Measurements from ENCODE around the gene FCHO1. TPM values are rescaled to one million over a fixed set of nuclear protein-coding genes. Genes with fewer than 3 reads are reported as not detected.

FCHO1 gene
- total RNA-seq, 4 donors from 2014 or later: 0.60 to 26.9 (median 3.8) TPM

DNA sequence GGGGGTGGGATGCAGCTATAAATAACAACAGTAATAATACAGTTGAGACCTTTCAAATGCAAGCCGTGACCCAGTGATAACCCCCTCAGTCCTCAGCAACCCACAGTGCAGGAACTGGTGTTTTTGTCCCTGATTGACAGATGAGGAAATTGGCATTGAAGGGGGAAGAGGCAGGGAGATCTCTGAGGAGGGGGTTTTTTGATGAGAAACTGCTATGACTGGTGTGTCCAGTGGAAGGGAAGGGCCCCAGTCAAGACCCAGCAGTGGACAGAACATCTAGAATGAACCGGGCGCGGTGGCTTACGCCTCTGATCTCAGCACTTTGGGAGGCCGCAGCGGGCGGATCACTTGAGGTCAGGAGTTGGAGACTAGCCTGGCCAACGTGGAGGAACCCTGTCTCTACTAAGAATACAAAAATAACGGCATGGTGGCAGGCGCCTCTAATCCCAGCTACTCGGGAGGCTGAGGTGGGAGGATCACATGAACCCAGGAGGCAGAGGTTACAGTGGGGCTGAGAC is 30.1 kb upstream of the FCHO1 start:
- no peak for DNase-seq
- Histone ChIP-seq H3K36me3 (peaks cover 0 to 19% (median 4%) of the 10 kb centered on the region in 4 donors), H3K4me1 (peaks cover 19 to 46% (median 38%) of the 10 kb centered on the region in 4 donors), H3K27ac (peak overlapping the region in 2 of 4 donors; percentile 6 to 72), H3K4me3 (no peak overlapping the region), H3K27me3 (no peaks in the 10 kb centered on the region), H3K9me3 (no peaks in the 10 kb centered on the region)
- intact Hi-C loops (cut with DNase I; ENCODE audit: low total_unique reads) (no loop called here), in situ Hi-C loops (cut with MboI; ENCODE audit: low pct_ligation_motif_present in 1 of 4, low pct_unique_long_range_greater_than_20kb in 1 of 4, low sequenced_read_pairs in 3 of 4) (loop anchor here in 1 of 4 donors (25.0 kb wide), 1 partner anchor 141 kb away; the partner anchor contains the start of genes RPL18A and SLC5A5)
- WGBS, 2 donors (ENCODE audit: low coverage in 1 of 2): 72 to 81% methylated on average over 11 to 12 of the region's 12 CpGs
- no peak for TF ChIP-seq POLR2AphosphoS5 (IDR thresholded peaks at IDR 0.05)
- no peak for TF ChIP-seq POLR2A (IDR thresholded peaks at IDR 0.05)
- TF ChIP-seq, protein P1, sequence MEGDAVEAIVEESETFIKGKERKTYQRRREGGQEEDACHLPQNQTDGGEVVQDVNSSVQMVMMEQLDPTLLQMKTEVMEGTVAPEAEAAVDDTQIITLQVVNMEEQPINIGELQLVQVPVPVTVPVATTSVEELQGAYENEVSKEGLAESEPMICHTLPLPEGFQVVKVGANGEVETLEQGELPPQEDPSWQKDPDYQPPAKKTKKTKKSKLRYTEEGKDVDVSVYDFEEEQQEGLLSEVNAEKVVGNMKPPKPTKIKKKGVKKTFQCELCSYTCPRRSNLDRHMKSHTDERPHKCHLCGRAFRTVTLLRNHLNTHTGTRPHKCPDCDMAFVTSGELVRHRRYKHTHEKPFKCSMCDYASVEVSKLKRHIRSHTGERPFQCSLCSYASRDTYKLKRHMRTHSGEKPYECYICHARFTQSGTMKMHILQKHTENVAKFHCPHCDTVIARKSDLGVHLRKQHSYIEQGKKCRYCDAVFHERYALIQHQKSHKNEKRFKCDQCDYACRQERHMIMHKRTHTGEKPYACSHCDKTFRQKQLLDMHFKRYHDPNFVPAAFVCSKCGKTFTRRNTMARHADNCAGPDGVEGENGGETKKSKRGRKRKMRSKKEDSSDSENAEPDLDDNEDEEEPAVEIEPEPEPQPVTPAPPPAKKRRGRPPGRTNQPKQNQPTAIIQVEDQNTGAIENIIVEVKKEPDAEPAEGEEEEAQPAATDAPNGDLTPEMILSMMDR (IDR thresholded peaks at IDR 0.05): no peak
- no peak for TF ChIP-seq EP300 (IDR thresholded peaks at IDR 0.05; ENCODE audit: low read depth)

DNA sequence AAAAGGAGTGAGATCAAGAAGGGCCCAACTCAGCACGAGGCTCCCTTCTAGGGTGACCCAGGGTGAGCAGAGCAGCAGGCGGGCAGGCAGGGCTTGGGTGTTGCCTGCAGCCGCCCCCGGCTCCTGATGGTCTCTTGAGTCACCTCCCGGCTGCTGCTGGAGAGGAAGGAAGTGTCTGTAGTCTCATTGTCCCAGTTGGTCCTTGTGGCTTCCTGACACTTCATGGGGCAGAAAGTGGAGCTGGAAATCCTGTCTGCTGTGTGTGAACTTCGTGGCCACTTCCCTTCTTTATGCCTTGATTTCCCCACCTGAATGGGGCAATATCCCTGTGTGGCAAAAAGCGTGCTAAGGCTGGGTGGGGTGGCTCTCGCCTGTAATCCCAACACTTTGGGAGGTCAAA is 29.5 kb upstream of the FCHO1 start:
- Histone ChIP-seq H3K27ac (peak overlapping the region in 1 of 4 donors; percentile 72), H3K4me3 (no peak overlapping the region), H3K9me3 (no peaks in the 10 kb centered on the region), H3K36me3 (peaks cover 0 to 25% (median 5%) of the 10 kb centered on the region in 4 donors), H3K27me3 (no peaks in the 10 kb centered on the region), H3K4me1 (peaks cover 19 to 46% (median 37%) of the 10 kb centered on the region in 4 donors)
- 64% methylated on average over 8 of the region's 8 CpGs; no CpG with 5 or more reads in 1 of the 2 donors for WGBS, 2 donors (ENCODE audit: low coverage in 1 of 2)
- in situ Hi-C loops (cut with MboI; ENCODE audit: low pct_ligation_motif_present in 1 of 4, low pct_unique_long_range_greater_than_20kb in 1 of 4, low sequenced_read_pairs in 3 of 4) (loop anchor here in 1 of 4 donors (25.0 kb wide), 1 partner anchor 140 kb away; the partner anchor contains the start of genes RPL18A and SLC5A5), intact Hi-C loops (cut with DNase I; ENCODE audit: low total_unique reads) (loop anchor here (1.0 kb wide), 1 partner anchor 43 kb away; no protein-coding TSS in a partner anchor)
- no peak for TF ChIP-seq POLR2A (IDR thresholded peaks at IDR 0.05)
- TF ChIP-seq POLR2AphosphoS5 (IDR thresholded peaks at IDR 0.05): no peak
- TF ChIP-seq, protein P1 (IDR thresholded peaks at IDR 0.05): no peak
- TF ChIP-seq EP300 (IDR thresholded peaks at IDR 0.05; ENCODE audit: low read depth): no peak
- no peak for DNase-seq

DNA sequence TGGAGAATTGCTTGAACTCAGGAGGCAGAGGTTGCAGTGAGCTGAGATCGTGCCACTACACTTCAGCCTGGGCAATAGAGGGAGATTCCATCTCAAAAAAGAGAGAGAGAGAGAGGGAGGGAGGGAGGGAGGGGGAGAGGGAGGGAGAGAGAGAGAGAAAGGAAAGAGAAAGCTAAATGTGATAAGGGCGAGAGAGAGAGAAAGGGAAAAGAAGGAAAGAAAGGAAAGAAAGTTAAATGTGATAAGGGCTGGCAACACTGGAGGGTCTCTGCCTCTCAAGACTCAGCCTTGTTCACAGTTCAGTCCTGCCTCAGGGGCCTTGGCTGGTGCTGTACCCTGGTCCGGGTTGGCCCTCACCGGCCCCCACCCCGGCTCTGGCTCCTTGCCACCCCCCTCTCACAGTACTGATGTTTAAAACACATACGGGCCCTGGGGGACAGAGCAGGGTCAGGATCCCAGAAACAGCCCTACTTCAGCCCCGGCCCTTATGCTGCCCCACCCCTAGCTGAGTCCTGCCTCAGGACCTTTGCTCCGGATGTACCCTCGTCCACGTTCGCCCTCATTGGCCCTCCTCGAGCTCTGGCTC is 28.5 kb upstream of the FCHO1 start:
- H3K9me3 ChIP-seq: no peaks in the 10 kb centered on the region
- H3K27me3 ChIP-seq: no peaks in the 10 kb centered on the region
- H3K4me3 ChIP-seq: no peak overlapping the region
- H3K36me3 ChIP-seq: peaks cover 0 to 32% (median 5%) of the 10 kb centered on the region in 4 donors
- TF ChIP-seq EP300 (IDR thresholded peaks at IDR 0.05; ENCODE audit: low read depth) (no peak), POLR2A (IDR thresholded peaks at IDR 0.05) (no peak), POLR2AphosphoS5 (IDR thresholded peaks at IDR 0.05) (no peak)
- TF ChIP-seq, protein P1 (IDR thresholded peaks at IDR 0.05): no peak
- no peak overlapping the region for H3K27ac ChIP-seq
- peaks cover 14 to 38% (median 28%) of the 10 kb centered on the region in 4 donors for H3K4me1 ChIP-seq
- intact Hi-C loops (cut with DNase I; ENCODE audit: low total_unique reads): loop anchor here (1.0 kb wide), 1 partner anchor 43 kb away; no protein-coding TSS in a partner anchor
- 86% methylated on average over 12 of the region's 12 CpGs; no CpG with 5 or more reads in 1 of the 2 donors for WGBS, 2 donors (ENCODE audit: low coverage in 1 of 2)
- DNase-seq: no peak
- in situ Hi-C loops (cut with MboI; ENCODE audit: low pct_ligation_motif_present in 1 of 4, low pct_unique_long_range_greater_than_20kb in 1 of 4, low sequenced_read_pairs in 3 of 4): loop anchor here in 1 of 4 donors (25.0 kb wide), 1 partner anchor 140 kb away; the partner anchor contains the start of genes RPL18A and SLC5A5

DNA sequence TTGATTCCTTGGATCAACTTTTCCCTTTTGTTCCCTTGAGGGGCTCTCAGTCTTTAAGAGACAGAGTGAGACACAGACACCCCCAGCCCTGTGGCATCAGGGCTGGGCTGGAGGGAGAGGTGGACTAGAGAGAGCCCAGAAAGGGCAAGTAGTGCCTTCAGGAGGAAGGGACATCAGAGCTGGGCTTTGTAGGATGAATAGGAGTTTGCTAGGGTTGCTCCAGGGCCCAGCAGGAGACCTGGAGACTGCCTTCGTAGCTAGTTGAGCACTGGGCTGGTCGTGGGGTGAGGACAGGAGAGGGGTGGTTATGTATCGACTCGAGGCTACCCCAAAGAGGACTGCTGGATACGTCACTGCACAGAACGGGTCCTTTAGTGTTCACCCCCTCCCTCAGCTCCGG is 26.6 kb upstream of the FCHO1 start:
- H3K36me3 ChIP-seq: peaks cover 0 to 34% (median 7%) of the 10 kb centered on the region in 4 donors
- peaks cover 14 to 26% (median 20%) of the 10 kb centered on the region in 4 donors for H3K4me1 ChIP-seq
- H3K27ac ChIP-seq: no peak overlapping the region
- 98% methylated on average over 7 of the region's 7 CpGs; no CpG with 5 or more reads in 1 of the 2 donors for WGBS, 2 donors (ENCODE audit: low coverage in 1 of 2)
- no peaks in the 10 kb centered on the region for H3K27me3 ChIP-seq
- intact Hi-C loops (cut with DNase I; ENCODE audit: low total_unique reads) (no loop called here), in situ Hi-C loops (cut with MboI; ENCODE audit: low pct_ligation_motif_present in 1 of 4, low pct_unique_long_range_greater_than_20kb in 1 of 4, low sequenced_read_pairs in 3 of 4) (loop anchor here in 1 of 4 donors (25.0 kb wide), 1 partner anchor 138 kb away; the partner anchor contains the start of genes RPL18A and SLC5A5)
- H3K4me3 ChIP-seq: no peak overlapping the region
- TF ChIP-seq, protein P1 (IDR thresholded peaks at IDR 0.05): no peak
- TF ChIP-seq EP300 (IDR thresholded peaks at IDR 0.05; ENCODE audit: low read depth) (no peak), POLR2AphosphoS5 (IDR thresholded peaks at IDR 0.05) (no peak), POLR2A (IDR thresholded peaks at IDR 0.05) (no peak)
- H3K9me3 ChIP-seq: no peaks in the 10 kb centered on the region
- no peak for DNase-seq

Data from transverse colon (tissue), 4 donors.